ENCODE measurements around the gene PLEKHA4.

- TF ChIP-seq EZH2 (IDR thresholded peaks at IDR 0.05; ENCODE audit: low read length, unreplicated experiment): no peak
- TF ChIP-seq, protein P1, sequence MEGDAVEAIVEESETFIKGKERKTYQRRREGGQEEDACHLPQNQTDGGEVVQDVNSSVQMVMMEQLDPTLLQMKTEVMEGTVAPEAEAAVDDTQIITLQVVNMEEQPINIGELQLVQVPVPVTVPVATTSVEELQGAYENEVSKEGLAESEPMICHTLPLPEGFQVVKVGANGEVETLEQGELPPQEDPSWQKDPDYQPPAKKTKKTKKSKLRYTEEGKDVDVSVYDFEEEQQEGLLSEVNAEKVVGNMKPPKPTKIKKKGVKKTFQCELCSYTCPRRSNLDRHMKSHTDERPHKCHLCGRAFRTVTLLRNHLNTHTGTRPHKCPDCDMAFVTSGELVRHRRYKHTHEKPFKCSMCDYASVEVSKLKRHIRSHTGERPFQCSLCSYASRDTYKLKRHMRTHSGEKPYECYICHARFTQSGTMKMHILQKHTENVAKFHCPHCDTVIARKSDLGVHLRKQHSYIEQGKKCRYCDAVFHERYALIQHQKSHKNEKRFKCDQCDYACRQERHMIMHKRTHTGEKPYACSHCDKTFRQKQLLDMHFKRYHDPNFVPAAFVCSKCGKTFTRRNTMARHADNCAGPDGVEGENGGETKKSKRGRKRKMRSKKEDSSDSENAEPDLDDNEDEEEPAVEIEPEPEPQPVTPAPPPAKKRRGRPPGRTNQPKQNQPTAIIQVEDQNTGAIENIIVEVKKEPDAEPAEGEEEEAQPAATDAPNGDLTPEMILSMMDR (conservative IDR thresholded peaks at IDR 0.05; ENCODE audit: low read depth, low read length): no peak
Measured at GRCh38 chr19:48812094-48812929, 56.1 kb downstream of the PLEKHA4 start.

Data from PC-3 (cell line).